H1 (cell line): ENCODE results near the gene RELN. TPM values are rescaled to one million over a fixed set of nuclear protein-coding genes. Genes with fewer than 3 reads are reported as not detected.

ENCODE experiments used
- CTCF ChIA-PET: fragments of 300-600 bp; sonication (Branson Sonifier 250); formaldehyde crosslinking; loops from one replicate; lab custom pipeline; 2021; ENCODE audit not compliant: partially characterized antibody; lab: Charles Lee
- POLR2A ChIA-PET: fragments of 300-600 bp; sonication (Branson Sonifier 250); formaldehyde crosslinking; loops from one replicate; lab custom pipeline; 2021; ENCODE audit warnings: inconsistent platforms; ENCODE audit not compliant: partially characterized antibody; lab: Charles Lee
- DNase-seq, 2 experiments: peaks; one replicate each; pipeline versions ENCODE4 v3.0.0 to v3.0.0-alpha.2; 2010 to 2022; ENCODE audit warnings: low spot score in 2 of 2, low read depth in 1 of 2, mixed read lengths in 1 of 2
- FAIRE-seq: peaks from 2 replicates; lab custom pipeline; 2011; peaks lifted over from hg19 to GRCh38; lab: Jason Lieb, UNC
- H2AFZ ChIP-seq: 2 replicates; pipeline ENCODE4 v1.8.1; 2012; ENCODE audit warnings: low read length, inconsistent platforms
- H2AK5ac ChIP-seq: 2 replicates; pipeline ENCODE4 v1.6.1; 2013; ENCODE audit warnings: low read depth, low read length
- H2BK120ac ChIP-seq: replicated peaks from 2 replicates; pipeline ENCODE3; 2013; ENCODE audit warnings: low read depth, low read length, inconsistent platforms
- H2BK12ac ChIP-seq: 2 replicates; pipeline ENCODE4 v1.6.1; 2013; ENCODE audit warnings: low read depth, low read length
- H2BK15ac ChIP-seq: 2 replicates; pipeline ENCODE4 v1.6.1; 2013; ENCODE audit warnings: low read length
- H2BK20ac ChIP-seq: 2 replicates; pipeline ENCODE4 v1.6.1; 2013; ENCODE audit warnings: low read length
- H2BK5ac ChIP-seq: 2 replicates; pipeline ENCODE4 v1.6.1; 2013; ENCODE audit warnings: low read depth, low read length
- H3K14ac ChIP-seq: 2 replicates; pipeline ENCODE4 v1.6.1; 2013; ENCODE audit warnings: inconsistent platforms; ENCODE audit not compliant: insufficient read length
- H3K18ac ChIP-seq: 2 replicates; pipeline ENCODE4 v1.6.1; 2013; ENCODE audit warnings: low read length; ENCODE audit errors: extremely low read depth
- H3K23ac ChIP-seq: 2 replicates; pipeline ENCODE4 v1.6.1; 2013; ENCODE audit warnings: inconsistent platforms; ENCODE audit not compliant: insufficient read length
- H3K23me2 ChIP-seq: 2 replicates; pipeline ENCODE4 v1.6.1; 2013; ENCODE audit warnings: low read depth, low read length
- H3K27ac ChIP-seq: 2 replicates; pipeline ENCODE4 v1.6.1; 2011; ENCODE audit warnings: low read depth, low read length, inconsistent platforms
- H3K27me3 ChIP-seq, 4 experiments: replicated peaks in 1 of 4; 1 replicate in 1 of 4; 2 replicates in 3 of 4; pipeline versions ENCODE4 v1.6.1 to v1.8.1; 2011 to 2013; ENCODE audit warnings: low read length in 3 of 4, mild to moderate bottlenecking in 3 of 4, inconsistent platforms in 2 of 4, mixed read lengths in 2 of 4, moderate library complexity in 1 of 4; ENCODE audit not compliant: control insufficient read depth in 3 of 4, insufficient read depth in 3 of 4; ENCODE audit errors: extremely low read depth in 1 of 4
- H3K36me3 ChIP-seq, 4 experiments: 2 replicates each; pipeline versions ENCODE4 v1.6.1 to v1.8.1; 2011 to 2013; ENCODE audit warnings: mild to moderate bottlenecking in 4 of 4, low read length in 3 of 4, moderate library complexity in 2 of 4, control low read depth in 1 of 4, inconsistent platforms in 1 of 4; ENCODE audit not compliant: insufficient read depth in 4 of 4, control insufficient read depth in 2 of 4
- H3K4ac ChIP-seq: replicated peaks from 2 replicates; pipeline ENCODE3; 2013; ENCODE audit warnings: low read length, low read depth, mixed read lengths, inconsistent platforms; ENCODE audit not compliant: insufficient read length
- H3K4me1 ChIP-seq, 4 experiments: replicated peaks in 1 of 4; 1 replicate in 1 of 4; 2 replicates in 3 of 4; pipeline versions ENCODE4 v1.6.1 to v1.8.1; 2011 to 2013; ENCODE audit warnings: low read length in 3 of 4, inconsistent platforms in 2 of 4, mixed read lengths in 1 of 4; ENCODE audit not compliant: insufficient read depth in 4 of 4, control insufficient read depth in 3 of 4
- H3K4me2 ChIP-seq, 2 experiments: 2 replicates each; pipeline versions ENCODE4 v1.6.1 to v1.8.1; 2011 to 2013; ENCODE audit warnings: low read depth in 2 of 2, low read length in 2 of 2, control low read depth in 1 of 2, inconsistent platforms in 1 of 2, mild to moderate bottlenecking in 1 of 2; ENCODE audit not compliant: insufficient read depth in 1 of 2
- H3K4me3 ChIP-seq, 4 experiments: fragments of 200-600, 300-600 bp in 1 of 4; sonication (generic), shearing (Covaris generic), sonication (Bioruptor Twin) in 1 of 4; 2 replicates each; pipeline versions ENCODE4 v1.5.1 to v1.8.1; 2011 to 2016; ENCODE audit warnings: low read length in 4 of 4, low read depth in 3 of 4, control low read depth in 2 of 4, inconsistent platforms in 2 of 4, mild to moderate bottlenecking in 2 of 4, mixed read lengths in 1 of 4, moderate library complexity in 1 of 4; ENCODE audit not compliant: insufficient read depth in 2 of 4; ENCODE audit errors: extremely low read depth in 1 of 4
- H3K56ac ChIP-seq: replicated peaks from 2 replicates; pipeline ENCODE3; 2013; ENCODE audit warnings: low read depth, mild to moderate bottlenecking, mixed read lengths, low read length, inconsistent platforms; ENCODE audit not compliant: insufficient read length
- H3K79me1 ChIP-seq: 2 replicates; pipeline ENCODE4 v1.6.1; 2013; ENCODE audit warnings: low read depth, low read length, control low read depth
- H3K79me2 ChIP-seq, 2 experiments: 2 replicates each; pipeline versions ENCODE4 v1.6.1 to v1.8.1; 2012 to 2013; ENCODE audit warnings: low read length in 2 of 2, mild to moderate bottlenecking in 2 of 2, inconsistent platforms in 1 of 2; ENCODE audit not compliant: insufficient read depth in 2 of 2, control insufficient read depth in 1 of 2
- H3K9ac ChIP-seq, 4 experiments: replicated peaks in 1 of 4; 1 replicate in 1 of 4; 2 replicates in 3 of 4; pipeline versions ENCODE4 v1.6.1 to v1.8.1; 2011 to 2013; ENCODE audit warnings: low read depth in 3 of 4, low read length in 3 of 4, control low read depth in 2 of 4, mild to moderate bottlenecking in 2 of 4, moderate library complexity in 2 of 4, inconsistent platforms in 1 of 4; ENCODE audit errors: extremely low read depth in 1 of 4
- H3K9me3 ChIP-seq, 2 experiments: 2 replicates each; pipeline versions ENCODE4 v1.6.1 to v1.8.1; 2012 to 2013; ENCODE audit warnings: mild to moderate bottlenecking in 2 of 2, moderate library complexity in 2 of 2, control low read depth in 1 of 2, inconsistent platforms in 1 of 2, low read depth in 1 of 2, low read length in 1 of 2, mixed read lengths in 1 of 2; ENCODE audit not compliant: insufficient read depth in 2 of 2
- H4K20me1 ChIP-seq, 2 experiments: replicated peaks in 1 of 2; 2 replicates each; pipeline versions ENCODE3 to v1.8.1; 2011 to 2013; ENCODE audit warnings: inconsistent platforms in 2 of 2, low read length in 2 of 2, mild to moderate bottlenecking in 1 of 2; ENCODE audit not compliant: insufficient read depth in 2 of 2, control insufficient read depth in 1 of 2
- H4K5ac ChIP-seq: 2 replicates; pipeline ENCODE4 v1.6.1; 2013; ENCODE audit warnings: low read length, low read depth, mixed read lengths, inconsistent platforms; ENCODE audit not compliant: insufficient read length
- H4K8ac ChIP-seq: 2 replicates; pipeline ENCODE4 v1.8.0; 2013; ENCODE audit warnings: mild to moderate bottlenecking, moderate library complexity, low read length, inconsistent platforms; ENCODE audit not compliant: insufficient read depth; ENCODE audit errors: extremely low read depth
- H4K91ac ChIP-seq: replicated peaks from 2 replicates; pipeline ENCODE3; 2013; ENCODE audit warnings: low read length, mixed read lengths, inconsistent platforms; ENCODE audit not compliant: insufficient read length
- BACH1 ChIP-seq: IDR thresholded peaks from 2 replicates; pipeline ENCODE4 v1.6.1; 2012; ENCODE audit warnings: low read length, improper control_type of control experiment
- EZH2 ChIP-seq: fragments of 200-600 bp; sonication (generic); IDR thresholded peaks from 2 replicates; pipeline ENCODE4 v1.7.1; 2012; ENCODE audit warnings: low read depth, mild to moderate bottlenecking, moderate library complexity, low read length, inconsistent platforms; ENCODE audit not compliant: severe bottlenecking
- SAP30 ChIP-seq: fragments of 300-600 bp; sonication (generic); IDR thresholded peaks from 2 replicates; pipeline ENCODE4 v1.7.1; 2012; ENCODE audit warnings: low read length, moderate library complexity, mild to moderate bottlenecking, inconsistent platforms; ENCODE audit not compliant: insufficient read depth, insufficient replicate concordance
- USF2 ChIP-seq: IDR thresholded peaks from 2 replicates; pipeline ENCODE4 v1.6.1; 2011; ENCODE audit warnings: low read length, improper control_type of control experiment
- WGBS, 2 experiments: shearing (Covaris generic) in 1 of 2; methylation state at CpG; one replicate each; pipeline versions ENCODE4 v1.1.6 to v1.1.7; 2013 to 2015; ENCODE audit warnings: low lambda C conversion rate in 2 of 2, mixed read lengths in 2 of 2, inconsistent platforms in 1 of 2, low coverage in 1 of 2, missing lambda C conversion rate in 1 of 2; ENCODE audit not compliant: insufficient replicate concordance in 2 of 2, insufficient coverage in 1 of 2, insufficient read length in 1 of 2; ENCODE audit errors: extremely low coverage in 1 of 2, missing lambda C conversion rate in 1 of 2; 5-methylcytosine and 5-hydroxymethylcytosine counted together
- polyA plus RNA-seq, 7 experiments: library from polyadenylated mRNA; depleted of rRNA in 3 of 7; stranded (reverse) in 5 of 7; unstranded in 2 of 7; fragments of >200 nt in 5 of 7; fragments of 200-250 nt in 2 of 7; gene quantifications; 1 replicate in 5 of 7; 2 replicates in 1 of 7; 4 replicates in 1 of 7; pipeline versions ENCODE4 v1.2.1 to v1.2.3, GENCODE V29; 2011 to 2013; ENCODE audit warnings: missing spikeins in 2 of 7, mixed read lengths in 2 of 7
- total RNA-seq: library from RNA; stranded (reverse); fragmentation: NEBNext Ultra II Directional; extraction: Animal tissue kit (Norgen Biotek cat#: 25700); gene quantifications from 2 replicates; pipeline ENCODE4 v1.2.1, GENCODE V29; 2021

The RELN gene
- total and polyA plus RNA-seq, 2 of the 8 experiments (the other 6 are each of a cell fraction or from before 2014, with no cell fraction given): 0.03 to 0.07 TPM

DNA sequence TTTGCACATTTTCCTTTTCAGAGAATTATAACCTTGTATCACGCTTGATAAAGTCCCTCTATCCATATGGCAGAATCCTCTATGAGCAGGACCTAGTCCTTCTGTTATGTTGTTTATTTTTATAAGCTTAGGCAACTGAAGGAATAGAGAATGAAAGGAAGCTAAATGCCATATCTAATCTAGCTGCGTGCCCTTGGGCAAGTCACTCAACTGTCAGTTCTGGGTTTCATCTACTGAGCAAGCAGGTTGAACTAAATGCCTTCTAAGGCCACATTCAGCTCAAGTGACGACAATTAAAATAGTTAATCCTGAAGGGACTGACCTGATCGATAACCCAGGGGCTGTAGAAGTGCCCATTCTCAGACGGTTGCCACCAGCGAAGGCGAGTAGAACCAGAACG lies 449.6 kb downstream of the RELN start:
- no peak overlapping the region for H2AK5ac ChIP-seq
- H2BK15ac ChIP-seq: no peak overlapping the region
- H4K20me1 ChIP-seq: no peaks in the 10 kb centered on the region
- no peak for DNase-seq
- H3K14ac ChIP-seq: no peak overlapping the region
- no peak overlapping the region for H4K5ac ChIP-seq
- ChIA-PET POLR2A (no interaction called here), CTCF (interaction anchor here (0.7 kb wide), 1 partner anchor 304 kb away, joined by 3 read pairs; no protein-coding TSS in a partner anchor)
- no peak overlapping the region for H4K91ac ChIP-seq
- 94% methylated on average over 8 of the region's 8 CpGs; no CpG with 5 or more reads in 1 of the 2 experiments for WGBS, 2 experiments
- H3K4me3 ChIP-seq: no peak overlapping the region
- TF ChIP-seq EZH2 (no peak), SAP30 (no peak), BACH1 (no peak), USF2 (no peak)
- no peak overlapping the region for H3K23ac ChIP-seq
- H3K4me1 ChIP-seq: no peaks in the 10 kb centered on the region
- H2AFZ ChIP-seq: no peak overlapping the region
- no peak overlapping the region for H3K9ac ChIP-seq
- no peak overlapping the region for H4K8ac ChIP-seq
- no peaks in the 10 kb centered on the region for H3K23me2 ChIP-seq
- H2BK5ac ChIP-seq: no peak overlapping the region
- H3K4ac ChIP-seq: no peak overlapping the region
- H3K36me3 ChIP-seq: no peaks in the 10 kb centered on the region
- H3K79me2 ChIP-seq: no peaks in the 10 kb centered on the region
- no peak overlapping the region for H3K18ac ChIP-seq
- no peak overlapping the region for H3K27ac ChIP-seq
- H3K56ac ChIP-seq: no peak overlapping the region
- H3K79me1 ChIP-seq: no peaks in the 10 kb centered on the region
- H3K9me3 ChIP-seq: no peaks in the 10 kb centered on the region
- no peak overlapping the region for H3K4me2 ChIP-seq
- no peaks in the 10 kb centered on the region for H3K27me3 ChIP-seq
- no peak for FAIRE-seq
- no peak overlapping the region for H2BK120ac ChIP-seq
- no peak overlapping the region for H2BK20ac ChIP-seq
- H2BK12ac ChIP-seq: no peak overlapping the region
